GM19193 (cell line): Measurements from ENCODE around the gene SPEG.

Source experiments
- POLR2A ChIP-seq: IDR thresholded peaks from 4 replicates; pipeline ENCODE4 v1.6.1; 2011; ENCODE audit not compliant: insufficient read depth, insufficient read length; ENCODE audit errors: extremely low read depth

The SPEG gene

DNA sequence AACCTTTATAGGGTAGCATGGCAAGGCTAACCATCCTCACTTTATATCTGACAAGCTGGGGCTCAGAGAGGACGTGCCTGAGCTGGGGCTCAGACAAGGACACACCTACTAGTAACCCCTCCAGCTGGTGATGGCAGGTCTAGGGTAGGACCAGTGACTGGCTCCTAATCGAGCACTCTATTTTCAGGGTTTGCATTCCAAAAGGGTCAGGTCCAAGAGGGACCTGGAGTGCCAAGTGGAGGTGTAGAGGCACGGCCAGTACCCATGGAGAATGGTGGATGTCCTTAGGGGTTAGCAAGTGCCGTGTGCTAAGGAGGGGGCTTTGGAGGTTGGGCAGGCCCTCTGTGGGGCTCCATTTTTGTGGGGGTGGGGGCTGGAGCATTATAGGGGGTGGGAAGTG lies 17.7 kb upstream of the SPEG start:
- TF ChIP-seq POLR2A: no peak

DNA sequence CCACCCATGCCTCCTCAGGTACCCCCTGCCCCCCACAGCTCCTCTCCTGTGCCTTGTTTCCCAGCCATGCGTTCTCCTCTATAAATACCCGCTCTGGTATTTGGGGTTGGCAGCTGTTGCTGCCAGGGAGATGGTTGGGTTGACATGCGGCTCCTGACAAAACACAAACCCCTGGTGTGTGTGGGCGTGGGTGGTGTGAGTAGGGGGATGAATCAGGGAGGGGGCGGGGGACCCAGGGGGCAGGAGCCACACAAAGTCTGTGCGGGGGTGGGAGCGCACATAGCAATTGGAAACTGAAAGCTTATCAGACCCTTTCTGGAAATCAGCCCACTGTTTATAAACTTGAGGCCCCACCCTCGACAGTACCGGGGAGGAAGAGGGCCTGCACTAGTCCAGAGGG lies 17.3 kb upstream of the SPEG start:
- no peak for TF ChIP-seq POLR2A

DNA sequence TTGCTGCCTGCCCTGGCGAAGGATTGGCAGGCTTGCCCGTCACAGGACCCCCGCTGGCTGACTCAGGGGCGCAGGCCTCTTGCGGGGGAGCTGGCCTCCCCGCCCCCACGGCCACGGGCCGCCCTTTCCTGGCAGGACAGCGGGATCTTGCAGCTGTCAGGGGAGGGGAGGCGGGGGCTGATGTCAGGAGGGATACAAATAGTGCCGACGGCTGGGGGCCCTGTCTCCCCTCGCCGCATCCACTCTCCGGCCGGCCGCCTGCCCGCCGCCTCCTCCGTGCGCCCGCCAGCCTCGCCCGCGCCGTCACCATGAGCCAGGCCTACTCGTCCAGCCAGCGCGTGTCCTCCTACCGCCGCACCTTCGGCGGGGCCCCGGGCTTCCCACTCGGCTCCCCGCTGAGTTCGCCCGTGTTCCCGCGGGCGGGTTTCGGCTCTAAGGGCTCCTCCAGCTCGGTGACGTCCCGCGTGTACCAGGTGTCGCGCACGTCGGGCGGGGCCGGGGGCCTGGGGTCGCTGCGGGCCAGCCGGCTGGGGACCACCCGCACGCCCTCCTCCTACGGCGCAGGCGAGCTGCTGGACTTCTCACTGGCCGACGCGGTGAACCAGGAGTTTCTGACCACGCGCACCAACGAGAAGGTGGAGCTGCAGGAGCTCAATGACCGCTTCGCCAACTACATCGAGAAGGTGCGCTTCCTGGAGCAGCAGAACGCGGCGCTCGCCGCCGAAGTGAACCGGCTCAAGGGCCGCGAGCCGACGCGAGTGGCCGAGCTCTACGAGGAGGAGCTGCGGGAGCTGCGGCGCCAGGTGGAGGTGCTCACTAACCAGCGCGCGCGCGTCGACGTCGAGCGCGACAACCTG lies 16.3 kb upstream of the SPEG start, which contains the start of gene DES:
DES (plus strand) TSS at position 223 of the 857 bp plus-strand sequence; CDS start at position 309, 86 bp downstream.
- TF ChIP-seq POLR2A: no peak

DNA sequence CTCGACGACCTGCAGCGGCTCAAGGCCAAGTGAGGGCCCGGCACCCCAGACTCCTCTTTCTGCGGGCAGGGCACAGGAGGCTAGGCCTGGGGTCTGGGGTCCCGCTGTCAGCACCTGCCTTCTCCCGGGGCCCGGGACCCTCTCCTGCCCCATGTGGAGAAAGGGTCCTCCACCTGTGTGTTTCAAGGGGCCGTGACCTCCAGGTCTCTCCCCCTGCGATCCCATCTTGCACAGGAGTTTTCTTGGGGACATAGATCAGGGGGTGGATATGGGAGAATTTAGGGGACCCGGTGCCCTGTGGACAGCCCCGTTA lies 15.7 kb upstream of the SPEG start:
- TF ChIP-seq POLR2A: no peak

DNA sequence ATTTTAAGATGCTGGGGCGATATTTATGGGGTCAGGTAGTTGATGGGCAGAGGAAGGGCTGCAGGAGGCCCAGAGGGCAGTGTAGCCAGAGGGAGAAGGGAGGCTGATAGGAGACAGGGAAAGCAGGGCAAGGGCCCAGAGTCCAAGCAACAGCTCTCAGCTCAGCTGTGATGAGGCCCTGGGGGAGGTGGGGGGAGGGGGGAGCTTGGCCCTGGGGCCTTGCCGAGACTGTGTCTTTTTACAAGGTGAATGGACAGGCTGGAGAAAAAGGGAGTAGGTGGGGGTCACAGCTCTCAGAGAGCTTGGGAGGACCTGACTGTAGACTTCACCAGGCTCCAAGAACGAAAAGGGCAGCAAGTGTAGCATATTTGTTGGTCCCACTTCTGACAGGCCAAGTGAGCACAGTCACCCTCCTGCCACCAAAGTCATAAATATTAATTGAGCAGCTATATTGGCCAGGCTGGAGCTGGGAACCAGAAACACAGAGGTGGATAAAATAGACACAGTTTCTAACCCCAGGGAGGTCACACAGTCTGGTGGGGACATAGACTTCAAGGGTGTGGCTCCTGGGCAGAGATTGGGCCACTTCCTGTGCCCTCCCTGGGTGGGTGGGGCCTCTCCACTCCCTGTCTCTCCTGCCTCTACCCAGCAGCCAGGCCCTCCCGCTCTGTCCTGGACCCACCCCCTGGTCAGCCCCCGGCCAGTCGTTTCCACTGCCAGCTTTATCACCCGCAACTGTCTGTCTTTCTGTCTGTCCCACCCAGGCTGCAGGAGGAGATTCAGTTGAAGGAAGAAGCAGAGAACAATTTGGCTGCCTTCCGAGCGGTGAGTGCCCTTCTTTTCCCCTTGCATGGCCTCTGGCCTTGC lies 15.1 kb upstream of the SPEG start:
- TF ChIP-seq POLR2A: no peak

DNA sequence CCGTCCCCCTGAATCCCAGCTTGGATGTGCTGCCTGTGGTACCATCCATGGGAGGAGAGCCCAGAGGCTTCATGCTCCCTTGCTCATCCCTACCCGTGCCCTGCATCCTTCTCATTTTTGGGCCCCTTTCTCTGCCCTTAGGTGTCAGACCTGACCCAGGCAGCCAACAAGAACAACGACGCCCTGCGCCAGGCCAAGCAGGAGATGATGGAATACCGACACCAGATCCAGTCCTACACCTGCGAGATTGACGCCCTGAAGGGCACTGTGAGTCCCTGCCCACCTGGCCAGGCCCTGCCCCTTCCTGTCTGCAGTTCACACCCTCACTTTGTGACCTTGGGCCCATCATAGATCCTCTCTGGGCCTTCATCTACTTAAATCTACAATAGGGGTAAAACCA lies 14.0 kb upstream of the SPEG start:
- no peak for TF ChIP-seq POLR2A

DNA sequence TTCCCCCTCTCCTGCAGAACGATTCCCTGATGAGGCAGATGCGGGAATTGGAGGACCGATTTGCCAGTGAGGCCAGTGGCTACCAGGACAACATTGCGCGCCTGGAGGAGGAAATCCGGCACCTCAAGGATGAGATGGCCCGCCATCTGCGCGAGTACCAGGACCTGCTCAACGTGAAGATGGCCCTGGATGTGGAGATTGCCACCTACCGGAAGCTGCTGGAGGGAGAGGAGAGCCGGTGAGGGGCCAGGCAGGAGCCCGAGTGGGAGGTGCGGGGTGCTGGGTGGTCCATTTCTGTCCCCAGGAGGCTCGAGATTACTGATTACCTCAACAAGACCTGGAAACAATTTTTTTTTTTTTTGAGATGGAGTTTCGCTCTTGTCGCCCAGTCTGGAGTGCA lies 13.3 kb upstream of the SPEG start:
- TF ChIP-seq POLR2A: no peak

DNA sequence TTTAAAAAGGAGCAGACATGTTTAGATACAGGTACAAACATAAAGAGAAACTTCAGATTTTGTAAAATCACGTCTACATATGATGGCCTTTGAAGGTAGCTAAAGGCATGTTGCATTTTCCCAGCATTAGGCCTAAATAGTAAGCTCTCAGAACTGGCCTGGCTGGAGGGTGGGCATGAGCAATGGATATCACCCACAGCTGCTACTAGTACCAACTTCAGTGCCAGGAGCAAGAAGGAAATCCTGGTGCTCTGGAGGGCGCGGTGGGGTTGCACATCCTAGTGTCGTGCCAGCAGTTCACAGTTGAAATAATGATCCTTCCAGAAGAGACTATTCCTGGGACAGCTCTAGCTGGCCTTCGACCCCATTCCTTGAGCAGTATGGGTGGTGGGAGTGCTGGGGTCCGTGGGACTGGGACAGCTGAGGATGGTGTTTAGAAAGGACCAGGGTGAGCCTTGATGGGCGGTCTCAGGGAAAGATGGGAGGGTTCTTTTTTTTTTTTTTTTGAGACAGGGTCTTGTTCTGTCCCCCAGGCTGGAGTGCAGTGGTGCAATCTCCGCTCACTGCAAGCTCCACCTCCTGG lies 11.6 kb upstream of the SPEG start:
- TF ChIP-seq POLR2A: no peak

DNA sequence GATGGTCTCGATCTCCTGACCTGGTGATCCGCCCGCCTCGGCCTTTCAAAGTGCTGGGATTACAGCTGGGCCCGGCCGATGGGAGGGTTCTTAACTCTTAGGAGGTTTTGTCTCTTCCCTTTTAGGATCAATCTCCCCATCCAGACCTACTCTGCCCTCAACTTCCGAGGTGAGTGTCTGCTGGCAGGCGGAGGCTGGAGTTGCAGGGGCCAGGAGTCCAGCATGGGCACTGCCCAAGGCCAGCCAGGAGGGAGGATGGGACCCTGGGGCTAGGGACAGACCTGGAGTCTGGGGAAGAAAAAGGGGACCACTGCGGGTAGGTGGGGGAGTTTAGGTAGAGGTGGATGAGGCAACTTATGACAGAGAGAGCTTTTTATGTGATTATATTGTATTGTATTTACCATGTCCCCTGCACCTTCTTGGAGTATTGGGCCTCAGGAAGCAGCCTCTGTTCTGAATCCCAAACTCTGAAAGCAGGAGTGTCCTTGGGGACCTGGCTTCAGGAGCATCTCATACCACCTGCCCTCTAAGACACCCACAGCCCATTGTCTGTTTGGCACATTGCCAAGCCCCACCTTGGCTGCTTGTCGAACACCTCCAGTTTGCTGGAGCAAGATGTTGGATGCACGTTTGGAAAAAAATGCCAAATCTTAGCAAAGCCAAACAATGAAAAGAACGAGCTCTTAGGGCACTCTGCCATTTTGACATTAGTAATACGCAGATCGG lies 10.8 kb upstream of the SPEG start:
- no peak for TF ChIP-seq POLR2A

DNA sequence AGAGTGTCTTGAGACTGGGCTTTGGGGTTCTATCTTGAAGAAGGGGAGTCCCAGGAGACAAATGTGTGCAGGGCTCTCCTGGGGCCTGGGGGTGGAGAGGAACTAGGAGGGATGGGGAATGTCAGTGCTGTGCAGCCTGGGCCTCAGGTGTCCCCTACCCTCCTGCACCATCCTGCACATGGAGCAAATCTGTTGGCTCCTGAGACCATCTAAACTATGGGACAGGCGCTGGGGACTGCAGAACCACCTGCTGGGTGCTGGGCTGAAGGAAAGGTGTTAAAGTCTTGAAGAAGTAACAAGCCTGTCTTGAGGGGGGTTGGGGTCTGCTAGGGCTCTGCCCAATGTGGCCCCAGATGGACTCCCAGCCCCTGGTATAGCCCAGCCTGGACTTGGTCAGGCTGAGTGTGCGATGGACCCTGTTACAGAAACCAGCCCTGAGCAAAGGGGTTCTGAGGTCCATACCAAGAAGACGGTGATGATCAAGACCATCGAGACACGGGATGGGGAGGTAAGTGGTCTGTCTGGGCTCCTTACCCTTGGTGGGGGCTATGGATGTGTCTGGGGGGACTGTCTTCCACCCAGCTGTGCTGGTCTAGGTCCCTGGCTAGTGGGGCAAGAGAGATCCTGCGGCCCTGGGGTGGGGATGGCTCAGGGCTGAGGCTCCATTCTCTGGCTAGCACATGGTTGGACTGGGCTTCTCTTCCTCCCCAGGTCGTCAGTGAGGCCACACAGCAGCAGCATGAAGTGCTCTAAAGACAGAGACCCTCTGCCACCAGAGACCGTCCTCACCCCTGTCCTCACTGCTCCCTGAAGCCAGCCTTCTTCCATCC lies 9.2 kb upstream of the SPEG start:
- TF ChIP-seq POLR2A: no peak

DNA sequence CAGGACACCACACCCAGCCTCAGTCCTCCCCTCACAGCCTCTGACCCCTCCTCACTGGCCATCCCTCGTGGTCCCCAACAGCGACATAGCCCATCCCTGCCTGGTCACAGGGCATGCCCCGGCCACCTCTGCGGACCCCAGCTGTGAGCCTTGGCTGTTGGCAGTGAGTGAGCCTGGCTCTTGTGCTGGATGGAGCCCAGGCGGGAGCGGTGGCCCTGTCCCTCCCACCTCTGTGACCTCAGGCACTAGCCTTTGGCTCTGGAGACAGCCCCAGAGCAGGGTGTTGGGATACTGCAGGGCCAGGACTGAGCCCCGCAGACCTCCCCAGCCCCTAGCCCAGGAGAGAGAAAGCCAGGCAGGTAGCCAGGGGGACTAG lies 8.6 kb upstream of the SPEG start:
- no peak for TF ChIP-seq POLR2A

DNA sequence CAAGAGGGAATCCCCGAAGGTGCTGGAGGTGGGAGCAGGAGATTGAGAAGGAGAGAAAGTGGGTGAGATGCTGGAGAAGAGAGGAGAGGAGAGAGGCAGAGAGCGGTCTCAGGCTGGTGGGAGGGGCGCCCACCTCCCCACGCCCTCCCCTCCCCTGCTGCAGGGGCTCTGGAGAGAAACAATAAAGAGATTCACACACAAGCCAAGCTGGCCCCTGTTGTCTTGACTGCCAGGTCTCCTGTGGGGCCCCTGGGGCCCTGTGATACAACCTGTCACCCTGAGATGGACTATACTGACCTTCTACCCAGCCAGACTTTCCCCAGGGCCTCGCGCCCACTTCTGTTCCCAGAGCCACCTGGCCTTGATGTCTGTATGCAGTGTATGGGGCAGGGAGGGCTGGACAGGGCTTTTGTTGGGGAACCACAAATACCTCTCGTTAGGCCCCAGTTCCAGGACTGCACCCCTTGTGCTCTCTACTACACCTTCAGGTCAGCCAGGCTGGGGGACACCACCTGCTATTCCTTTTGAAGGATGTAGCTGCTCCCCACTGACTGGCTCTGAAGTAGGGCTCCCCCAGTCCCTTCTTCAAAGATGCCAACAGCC lies 8.0 kb upstream of the SPEG start:
- TF ChIP-seq POLR2A: no peak

DNA sequence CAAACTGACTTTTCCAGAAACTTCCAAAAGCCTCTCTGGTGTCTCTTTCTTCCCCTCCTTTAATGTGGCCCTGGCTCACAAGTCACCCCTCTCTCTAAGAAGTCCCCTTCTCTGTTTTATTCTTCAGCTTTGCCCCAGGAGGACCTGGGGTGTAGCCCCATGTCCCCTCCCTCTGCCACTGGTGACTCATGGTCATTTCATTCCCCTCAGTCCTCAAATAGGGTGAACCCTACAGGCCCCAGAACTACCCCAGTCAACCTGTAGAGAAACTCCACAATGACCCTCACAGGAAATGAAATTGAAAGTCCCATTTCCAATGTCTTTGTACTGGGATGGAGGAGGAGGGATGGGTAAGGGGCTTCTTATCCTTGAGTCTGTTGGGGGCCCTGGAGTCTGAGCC lies 6.2 kb upstream of the SPEG start:
- no peak for TF ChIP-seq POLR2A
